Measurements from ENCODE around the gene IL10RA. TPM values are rescaled to one million over a fixed set of nuclear protein-coding genes. Genes with fewer than 3 reads are reported as not detected.
A peak's percentile ranks its signal among the peaks of the same experiment; 100 is the strongest.

Gene IL10RA
- total RNA-seq, 5 donors from 2014 or later (not counting 1 experiment from before 2014, with no cell fraction given): 195 to 450 (median 375) TPM

GRCh38 chr11:118016104-118016503, 29.9 kb downstream of the IL10RA start:
- peaks cover 16 to 23% (median 20%) of the 10 kb centered on the region in 3 donors for H3K9me3 Mint-ChIP-seq
- Histone ChIP-seq H3K27ac (ENCODE audit: low read length) (peak overlapping the region; percentile 36), H3K4me3 (ENCODE audit: control insufficient read depth in 1 of 2, extremely low read depth in 1 of 2, low read length in 1 of 2) (no peak overlapping the region), H3K9me3 (no peaks in the 10 kb centered on the region), H3K4me1 (ENCODE audit: control insufficient read depth in 1 of 2, extremely low read depth in 1 of 2, insufficient read depth in 2 of 2, low read length in 2 of 2) (peaks cover 18 to 60% of the 10 kb centered on the region in 2 experiments), H3K27me3 (replicated peaks in 1 of 2; ENCODE audit: control insufficient read depth in 2 of 2, extremely low read depth in 1 of 2, insufficient read depth in 2 of 2, low read length in 1 of 2) (no peaks in the 10 kb centered on the region), H3K36me3 (ENCODE audit: control insufficient read depth in 2 of 2, extremely low read depth in 1 of 2, insufficient read depth in 1 of 2, low read length in 1 of 2) (peaks cover 0 to 2% of the 10 kb centered on the region in 2 donors)
- POLR2A ChIA-PET: interaction anchor here in 1 of 2 donors (0.9 kb wide), 1 partner anchor 16 kb away, joined by 3 read pairs; no protein-coding TSS in a partner anchor
- peak in 1 of 4 experiments; percentile 38 for ATAC-seq (replicated peaks in 1 of 4)
- CTCF ChIA-PET: no interaction called here
- WGBS (ENCODE audit: insufficient coverage): 20% methylated on average over 3 of the region's 4 CpGs
- peak overlapping the region; percentile 93 to 100 for H3K27ac Mint-ChIP-seq
- H3K27me3 Mint-ChIP-seq: no peaks in the 10 kb centered on the region
- peaks cover 19% of the 10 kb centered on the region for H3K36me3 Mint-ChIP-seq
- H3K4me3 Mint-ChIP-seq: peak overlapping the region in 2 of 3 donors; percentile 57 to 76
- DNase-seq: no peak
- H3K4me1 Mint-ChIP-seq: peaks cover 58 to 65% (median 60%) of the 10 kb centered on the region in 3 donors

- peaks cover 14 to 50% of the 10 kb centered on the region in 2 experiments for H3K4me1 ChIP-seq (ENCODE audit: control insufficient read depth in 1 of 2, extremely low read depth in 1 of 2, insufficient read depth in 2 of 2, low read length in 2 of 2)
- Mint-ChIP-seq H3K4me1 (peaks cover 48 to 57% (median 50%) of the 10 kb centered on the region in 3 donors), H3K4me3 (peak overlapping the region in 1 of 3 donors; percentile 76), H3K9me3 (peaks cover 16 to 27% (median 20%) of the 10 kb centered on the region in 3 donors), H3K27ac (peak overlapping the region; percentile 46 to 100), H3K27me3 (no peaks in the 10 kb centered on the region), H3K36me3 (peaks cover 19% of the 10 kb centered on the region)
- no peak overlapping the region for H3K27ac ChIP-seq (ENCODE audit: low read length)
- H3K4me3 ChIP-seq (ENCODE audit: control insufficient read depth in 1 of 2, extremely low read depth in 1 of 2, low read length in 1 of 2): no peak overlapping the region
- whole genome bisulfite sequencing (ENCODE audit: insufficient coverage): 94% methylated on average over 3 of the region's 3 CpGs
- H3K36me3 ChIP-seq (ENCODE audit: control insufficient read depth in 2 of 2, extremely low read depth in 1 of 2, insufficient read depth in 1 of 2, low read length in 1 of 2): peaks cover 0 to 2% of the 10 kb centered on the region in 2 donors
- ATAC-seq (replicated peaks in 1 of 4) (no peak), DNase-seq (no peak)
- POLR2A ChIA-PET: no interaction called here
- CTCF ChIA-PET: no interaction called here
- H3K9me3 ChIP-seq: no peaks in the 10 kb centered on the region
- no peaks in the 10 kb centered on the region for H3K27me3 ChIP-seq (replicated peaks in 1 of 2; ENCODE audit: control insufficient read depth in 2 of 2, extremely low read depth in 1 of 2, insufficient read depth in 2 of 2, low read length in 1 of 2)
Measured at GRCh38 chr11:118017111-118017510, 30.9 kb downstream of the IL10RA start.

GRCh38 chr11:118017631-118018315, 31.6 kb downstream of the IL10RA start:
- H3K27me3 Mint-ChIP-seq: no peaks in the 10 kb centered on the region
- WGBS (ENCODE audit: insufficient coverage): no CpG with 5 or more reads among the region's 4 CpGs

GRCh38 chr11:118018401-118018800, 32.2 kb downstream of the IL10RA start:
- DNase-seq: no peak
- H3K4me3 Mint-ChIP-seq: no peak overlapping the region
- no peaks in the 10 kb centered on the region for H3K9me3 ChIP-seq
- POLR2A ChIA-PET: no interaction called here
- H3K4me3 ChIP-seq (ENCODE audit: control insufficient read depth in 1 of 2, extremely low read depth in 1 of 2, low read length in 1 of 2): no peak overlapping the region
- no peak overlapping the region for H3K27ac Mint-ChIP-seq
- H3K9me3 Mint-ChIP-seq: peaks cover 16 to 27% (median 20%) of the 10 kb centered on the region in 3 donors
- H3K36me3 Mint-ChIP-seq: peaks cover 19% of the 10 kb centered on the region
- ATAC-seq (replicated peaks in 1 of 4): no peak
- no peaks in the 10 kb centered on the region for H3K27me3 Mint-ChIP-seq
- peaks cover 13 to 37% of the 10 kb centered on the region in 2 experiments for H3K4me1 ChIP-seq (ENCODE audit: control insufficient read depth in 1 of 2, extremely low read depth in 1 of 2, insufficient read depth in 2 of 2, low read length in 2 of 2)
- CTCF ChIA-PET: interaction anchor here in 1 of 2 donors (0.5 kb wide), 1 partner anchor 12 kb away, joined by 3 read pairs; no protein-coding TSS in a partner anchor
- H3K4me1 Mint-ChIP-seq: peaks cover 37 to 50% (median 43%) of the 10 kb centered on the region in 3 donors
- H3K27ac ChIP-seq (ENCODE audit: low read length): no peak overlapping the region
- WGBS (ENCODE audit: insufficient coverage): 88% methylated on average over 2 of the region's 2 CpGs
- H3K27me3 ChIP-seq (replicated peaks in 1 of 2; ENCODE audit: control insufficient read depth in 2 of 2, extremely low read depth in 1 of 2, insufficient read depth in 2 of 2, low read length in 1 of 2): no peaks in the 10 kb centered on the region
- peaks cover 0 to 2% of the 10 kb centered on the region in 2 donors for H3K36me3 ChIP-seq (ENCODE audit: control insufficient read depth in 2 of 2, extremely low read depth in 1 of 2, insufficient read depth in 1 of 2, low read length in 1 of 2)

More at GRCh38 chr11:118017631-118018315, 31.6 kb downstream of the IL10RA start:
- peak overlapping the region in 1 of 2 donors; percentile 43 for H3K27ac Mint-ChIP-seq
- no peak for DNase-seq
- no peak overlapping the region for H3K4me3 Mint-ChIP-seq
- Histone ChIP-seq H3K27me3 (replicated peaks in 1 of 2; ENCODE audit: control insufficient read depth in 2 of 2, extremely low read depth in 1 of 2, insufficient read depth in 2 of 2, low read length in 1 of 2) (no peaks in the 10 kb centered on the region), H3K27ac (ENCODE audit: low read length) (no peak overlapping the region), H3K4me1 (ENCODE audit: control insufficient read depth in 1 of 2, extremely low read depth in 1 of 2, insufficient read depth in 2 of 2, low read length in 2 of 2) (peaks cover 13 to 44% of the 10 kb centered on the region in 2 experiments), H3K36me3 (ENCODE audit: control insufficient read depth in 2 of 2, extremely low read depth in 1 of 2, insufficient read depth in 1 of 2, low read length in 1 of 2) (peaks cover 0 to 2% of the 10 kb centered on the region in 2 donors), H3K9me3 (no peaks in the 10 kb centered on the region), H3K4me3 (ENCODE audit: control insufficient read depth in 1 of 2, extremely low read depth in 1 of 2, low read length in 1 of 2) (no peak overlapping the region)
- H3K4me1 Mint-ChIP-seq: peaks cover 42 to 54% (median 45%) of the 10 kb centered on the region in 3 donors
- CTCF ChIA-PET: no interaction called here
- no peak for ATAC-seq (replicated peaks in 1 of 4)
- peaks cover 19% of the 10 kb centered on the region for H3K36me3 Mint-ChIP-seq
- H3K9me3 Mint-ChIP-seq: peaks cover 16 to 27% (median 20%) of the 10 kb centered on the region in 3 donors
- POLR2A ChIA-PET: no interaction called here

GRCh38 chr11:118021146-118021545, 35.0 kb downstream of the IL10RA start:
- DNase-seq (no peak), ATAC-seq (replicated peaks in 1 of 4) (no peak)
- H3K4me3 ChIP-seq (ENCODE audit: control insufficient read depth in 1 of 2, extremely low read depth in 1 of 2, low read length in 1 of 2): no peak overlapping the region
- H3K27me3 ChIP-seq (replicated peaks in 1 of 2; ENCODE audit: control insufficient read depth in 2 of 2, extremely low read depth in 1 of 2, insufficient read depth in 2 of 2, low read length in 1 of 2): no peaks in the 10 kb centered on the region
- no peaks in the 10 kb centered on the region for H3K27me3 Mint-ChIP-seq
- no CpG with 5 or more reads among the region's 1 CpG for WGBS (ENCODE audit: insufficient coverage)
- ChIA-PET CTCF (interaction anchor here (0.5 to 1.0 kb wide), 5 partner anchors 18 to 180 kb away, joined by 3 to 5 read pairs (median 3); no protein-coding TSS in a partner anchor), POLR2A (interaction anchor here in 1 of 2 donors (0.7 to 0.9 kb wide), 2 partner anchors 45 to 218 kb away, joined by 3 to 7 read pairs; no protein-coding TSS in a partner anchor)
- no peak overlapping the region for H3K27ac ChIP-seq (ENCODE audit: low read length)
- peaks cover 10 to 32% (median 26%) of the 10 kb centered on the region in 3 donors for H3K4me1 Mint-ChIP-seq
- peaks cover 3 to 10% of the 10 kb centered on the region in 2 experiments for H3K4me1 ChIP-seq (ENCODE audit: control insufficient read depth in 1 of 2, extremely low read depth in 1 of 2, insufficient read depth in 2 of 2, low read length in 2 of 2)
- no peak overlapping the region for H3K4me3 Mint-ChIP-seq
- no peak overlapping the region for H3K27ac Mint-ChIP-seq
- H3K9me3 ChIP-seq: no peaks in the 10 kb centered on the region
- peaks cover 0 to 2% of the 10 kb centered on the region in 2 donors for H3K36me3 ChIP-seq (ENCODE audit: control insufficient read depth in 2 of 2, extremely low read depth in 1 of 2, insufficient read depth in 1 of 2, low read length in 1 of 2)
- H3K9me3 Mint-ChIP-seq: peaks cover 12 to 23% (median 20%) of the 10 kb centered on the region in 3 donors
- peaks cover 16% of the 10 kb centered on the region for H3K36me3 Mint-ChIP-seq

GRCh38 chr11:118027694-118028093, 41.5 kb downstream of the IL10RA start:
- H3K9me3 Mint-ChIP-seq: no peaks in the 10 kb centered on the region
- Histone ChIP-seq H3K4me3 (ENCODE audit: control insufficient read depth in 1 of 2, extremely low read depth in 1 of 2, low read length in 1 of 2) (no peak overlapping the region), H3K9me3 (no peaks in the 10 kb centered on the region), H3K27me3 (replicated peaks in 1 of 2; ENCODE audit: control insufficient read depth in 2 of 2, extremely low read depth in 1 of 2, insufficient read depth in 2 of 2, low read length in 1 of 2) (no peaks in the 10 kb centered on the region), H3K27ac (ENCODE audit: low read length) (no peak overlapping the region), H3K36me3 (ENCODE audit: control insufficient read depth in 2 of 2, extremely low read depth in 1 of 2, insufficient read depth in 1 of 2, low read length in 1 of 2) (no peaks in the 10 kb centered on the region), H3K4me1 (ENCODE audit: control insufficient read depth in 1 of 2, extremely low read depth in 1 of 2, insufficient read depth in 2 of 2, low read length in 2 of 2) (peaks cover 0 to 3% of the 10 kb centered on the region in 2 experiments)
- CTCF ChIA-PET: no interaction called here
- no peak for ATAC-seq (replicated peaks in 1 of 4)
- DNase-seq: no peak
- POLR2A ChIA-PET: no interaction called here
- no peaks in the 10 kb centered on the region for H3K27me3 Mint-ChIP-seq
- H3K36me3 Mint-ChIP-seq: no peaks in the 10 kb centered on the region
- H3K27ac Mint-ChIP-seq: peak overlapping the region in 1 of 2 donors; percentile 31
- WGBS (ENCODE audit: insufficient coverage): 100% methylated on average over 1 of the region's 4 CpGs
- H3K4me1 Mint-ChIP-seq: peaks cover 13 to 38% (median 31%) of the 10 kb centered on the region in 3 donors
- H3K4me3 Mint-ChIP-seq: no peak overlapping the region
